Pancreas (tissue), 8 donors: ENCODE measurements around the gene NOBOX. TPM values are rescaled to one million over a fixed set of nuclear protein-coding genes. Genes with fewer than 3 reads are reported as not detected.

Source experiments
- polyA plus RNA-seq, 2 donors: library from polyadenylated mRNA; stranded (reverse); fragments of 200-250 nt; gene quantifications; one replicate each; pipeline ENCODE4 v1.2.3, GENCODE V29; 2013
- total RNA-seq, 6 donors: library from RNA; stranded (reverse); fragmentation: NEBNext Ultra II Directional in 4 of 6; extraction: Animal tissue kit (Norgen Biotek cat#: 25700) in 4 of 6; gene quantifications; one replicate each; pipeline versions ENCODE4 v1.2.1 to v1.2.4, GENCODE V29; 2021 to 2023
- donor health status: healthy with polysubstance abuse.
- donor health status: DM: no; HTN: no; CAD: no; lungs with moderate emphysema.
- donor health status: DM: no; HTN: no; CAD: no.
- donor health status: Bipolar disorder and iron deficiency.
- donor health status: DM: yes; HTN: yes; CAD: no.
- donor health status: DM: no; HTN: no; CAD: no.
- donor health status: DM: no; HTN: no; CAD: no.
- donor health status: DM: yes; HTN: yes; CAD: no.

NOBOX gene
- total and polyA plus RNA-seq, 8 donors, result not detected

Other genes with a start within 250 kb of the NOBOX start
- gene CTAGE4, start 220.2 kb downstream of the NOBOX start, total RNA-seq, result 1 to 10 TPM in 4 of 6 donors, under 1 TPM in 2; 0.51 to 5.4 (median 1.5) TPM
- gene CTAGE4, start 220.2 kb downstream of the NOBOX start, polyA plus RNA-seq, result 1 to 10 TPM; 2.7 to 4.0 TPM
- 10 to 100 TPM in 1 of 6 donors, 1 to 10 TPM in 5; 5.1 to 10.6 (median 7.6) TPM for gene ARHGEF35, start 207.9 kb downstream of the NOBOX start, total RNA-seq
- gene ARHGEF35, start 207.9 kb downstream of the NOBOX start, polyA plus RNA-seq, result 1 to 10 TPM; 6.1 to 7.1 TPM
- not detected for gene OR2A42, start 164.1 kb downstream of the NOBOX start, total RNA-seq
- not detected for gene OR2A42, start 164.1 kb downstream of the NOBOX start, polyA plus RNA-seq
- 1 to 10 TPM; 2.9 to 5.7 (median 3.5) TPM for gene OR2A7, start 138.9 kb downstream of the NOBOX start, total RNA-seq
- gene OR2A7, start 138.9 kb downstream of the NOBOX start, polyA plus RNA-seq, result 1 to 10 TPM; 1.3 to 1.4 TPM
- gene CTAGE8, start 134.4 kb downstream of the NOBOX start, total RNA-seq, result 1 to 10 TPM in 5 of 6 donors, under 1 TPM in 1; 0.72 to 2.6 (median 1.7) TPM
- gene CTAGE8, start 134.4 kb downstream of the NOBOX start, polyA plus RNA-seq, result 1 to 10 TPM in 1 of 2 donors, not detected in 1; 1.8 TPM
- gene OR2A1, start 91.3 kb downstream of the NOBOX start, total RNA-seq, result not detected
- under 1 TPM in 1 of 2 donors, not detected in 1; 0.14 TPM for gene OR2A1, start 91.3 kb downstream of the NOBOX start, polyA plus RNA-seq
- 10 to 100 TPM; 14.2 to 28.4 (median 17.3) TPM for gene ARHGEF5, start 48.3 kb downstream of the NOBOX start, total RNA-seq
- gene ARHGEF5, start 48.3 kb downstream of the NOBOX start, polyA plus RNA-seq, result 1 to 10 TPM; 8.4 to 9.1 TPM